Adipocyte (in vitro differentiated cells): ENCODE measurements around the gene ABAT.
A peak's percentile ranks its signal among the peaks of the same experiment; 100 is the strongest.
"Not testable (repeated sequence)": the region's sequence is repeated elsewhere in the genome, so short reads cannot be mapped to it uniquely, and the experiment has no call there.

Source experiments
- DNase-seq: peaks from one replicate; pipeline ENCODE4 v3.0.0-alpha.2; 2015; ENCODE audit warnings: low read depth
- H3K27me3 ChIP-seq: replicated peaks from 2 replicates; pipeline ENCODE4 v1.7.0; 2013; ENCODE audit warnings: mild to moderate bottlenecking, low read length, moderate library complexity; ENCODE audit not compliant: control insufficient read depth, insufficient read depth
- H3K36me3 ChIP-seq: 2 replicates; pipeline ENCODE4 v1.7.0; 2013; ENCODE audit warnings: low read length, mild to moderate bottlenecking, moderate library complexity; ENCODE audit not compliant: control insufficient read depth, insufficient read depth, severe bottlenecking
- H3K4me1 ChIP-seq: 2 replicates; pipeline ENCODE4 v1.7.0; 2013; ENCODE audit warnings: mild to moderate bottlenecking, low read length, moderate library complexity; ENCODE audit not compliant: control insufficient read depth, insufficient read depth
- H3K4me3 ChIP-seq: 2 replicates; pipeline ENCODE4 v1.7.0; 2013; ENCODE audit warnings: mild to moderate bottlenecking, low read length, moderate library complexity
- H3K9ac ChIP-seq: 2 replicates; pipeline ENCODE4 v1.7.0; 2013; ENCODE audit warnings: mild to moderate bottlenecking, low read length, moderate library complexity
- H3K9me3 ChIP-seq: 2 replicates; pipeline ENCODE4 v1.7.0; 2013; ENCODE audit warnings: mild to moderate bottlenecking, low read length, moderate library complexity; ENCODE audit not compliant: control insufficient read depth

ABAT gene

GRCh38 chr16:8798174-8798527 is 123.7 kb downstream of the ABAT start:
- H3K9ac ChIP-seq, result peak overlapping the region; percentile 100
- H3K4me3 ChIP-seq, result peak overlapping the region; percentile 99
- H3K36me3 ChIP-seq, result peaks cover 23% of the 10 kb centered on the region
- DNase-seq, result no peak
- H3K4me1 ChIP-seq, result peaks cover 28% of the 10 kb centered on the region
- H3K9me3 ChIP-seq, result no peaks in the 10 kb centered on the region
- no peaks in the 10 kb centered on the region for H3K27me3 ChIP-seq

- peak overlapping the region; percentile 99 for H3K4me3 ChIP-seq
- peaks cover 28% of the 10 kb centered on the region for H3K36me3 ChIP-seq
- H3K27me3 ChIP-seq, result no peaks in the 10 kb centered on the region
- DNase-seq, result no peak
- peaks cover 28% of the 10 kb centered on the region for H3K4me1 ChIP-seq
- peak overlapping the region; percentile 100 for H3K9ac ChIP-seq
- H3K9me3 ChIP-seq, result no peaks in the 10 kb centered on the region
These were observed 124.2 kb downstream of the ABAT start for GRCh38 chr16:8798535-8799157.

GRCh38 chr16:8801701-8802100 is 127.3 kb downstream of the ABAT start:
- Histone ChIP-seq H3K27me3 (no peaks in the 10 kb centered on the region), H3K4me3 (no peak overlapping the region), H3K9ac (no peak overlapping the region), H3K9me3 (no peaks in the 10 kb centered on the region), H3K36me3 (peaks cover 59% of the 10 kb centered on the region), H3K4me1 (peaks cover 22% of the 10 kb centered on the region)
- DNase-seq, result no peak

GRCh38 chr16:8803733-8804132 is 129.3 kb downstream of the ABAT start:
- DNase-seq, H3K9me3 ChIP-seq, H3K27me3 ChIP-seq, H3K9ac ChIP-seq, H3K4me3 ChIP-seq: not testable (repeated sequence)
- peaks cover 19% of the 10 kb centered on the region for H3K4me1 ChIP-seq
- peaks cover 79% of the 10 kb centered on the region for H3K36me3 ChIP-seq

- H3K4me1 ChIP-seq, result peaks cover 13% of the 10 kb centered on the region
- no peaks in the 10 kb centered on the region for H3K27me3 ChIP-seq
- H3K9ac ChIP-seq, result no peak overlapping the region
- no peak for DNase-seq
- H3K4me3 ChIP-seq, result no peak overlapping the region
- H3K9me3 ChIP-seq, result no peaks in the 10 kb centered on the region
- H3K36me3 ChIP-seq, result peaks cover 85% of the 10 kb centered on the region
These were observed 129.9 kb downstream of the ABAT start for GRCh38 chr16:8804313-8804712.

GRCh38 chr16:8806272-8806983 is 132.0 kb downstream of the ABAT start:
- peak; percentile 10 for DNase-seq
- Histone ChIP-seq H3K4me1 (peaks cover 4% of the 10 kb centered on the region), H3K9ac (no peak overlapping the region), H3K27me3 (no peaks in the 10 kb centered on the region), H3K9me3 (no peaks in the 10 kb centered on the region), H3K4me3 (no peak overlapping the region), H3K36me3 (peaks cover 100% of the 10 kb centered on the region)

- Histone ChIP-seq H3K9ac (no peak overlapping the region), H3K27me3 (no peaks in the 10 kb centered on the region), H3K4me3 (no peak overlapping the region), H3K4me1 (peaks cover 4% of the 10 kb centered on the region), H3K36me3 (peaks cover 100% of the 10 kb centered on the region), H3K9me3 (no peaks in the 10 kb centered on the region)
- no peak for DNase-seq
These were observed 132.8 kb downstream of the ABAT start for GRCh38 chr16:8807189-8807588.

GRCh38 chr16:8808009-8808408 is 133.6 kb downstream of the ABAT start:
- Histone ChIP-seq H3K4me3 (no peak overlapping the region), H3K27me3 (no peaks in the 10 kb centered on the region), H3K9ac (no peak overlapping the region), H3K4me1 (peaks cover 4% of the 10 kb centered on the region), H3K9me3 (no peaks in the 10 kb centered on the region), H3K36me3 (peaks cover 100% of the 10 kb centered on the region)
- no peak for DNase-seq

GRCh38 chr16:8808613-8809353 is 134.4 kb downstream of the ABAT start:
- peaks cover 100% of the 10 kb centered on the region for H3K36me3 ChIP-seq
- no peaks in the 10 kb centered on the region for H3K9me3 ChIP-seq
- H3K4me1 ChIP-seq, result peaks cover 4% of the 10 kb centered on the region
- H3K4me3 ChIP-seq, result no peak overlapping the region
- H3K9ac ChIP-seq, result no peak overlapping the region
- no peaks in the 10 kb centered on the region for H3K27me3 ChIP-seq
- DNase-seq, result no peak

- H3K9ac ChIP-seq, result no peak overlapping the region
- peaks cover 88% of the 10 kb centered on the region for H3K36me3 ChIP-seq
These were observed 137.9 kb downstream of the ABAT start for GRCh38 chr16:8812162-8812843.

More at GRCh38 chr16:8812162-8812843, 137.9 kb downstream of the ABAT start:
- Histone ChIP-seq H3K27me3 (no peaks in the 10 kb centered on the region), H3K9me3 (no peaks in the 10 kb centered on the region), H3K4me3 (no peak overlapping the region), H3K4me1 (peaks cover 10% of the 10 kb centered on the region)
- no peak for DNase-seq
